Smooth muscle cell (in vitro differentiated cells): ENCODE data around the gene MAML3. TPM values are rescaled to one million over a fixed set of nuclear protein-coding genes. Genes with fewer than 3 reads are reported as not detected.
A peak's percentile ranks its signal among the peaks of the same experiment; 100 is the strongest.

ENCODE experiments used
- DNase-seq: peaks from one replicate; lab custom pipeline; 2025; ENCODE audit not compliant: unreplicated experiment; lab: John Stamatoyannopoulos, UW
- H2AFZ ChIP-seq: fragments of 200-600 bp; sonication (generic); 2 replicates; pipeline ENCODE4 v1.6.0; 2016; ENCODE audit warnings: antibody characterized with exemption, low read depth, mild to moderate bottlenecking
- H3F3A ChIP-seq: fragments of 200-600 bp; sonication (generic); 2 replicates; pipeline ENCODE4 v1.6.0; 2017; ENCODE audit warnings: antibody characterized with exemption, low read depth
- H3K27ac ChIP-seq: fragments of 200-600 bp; sonication (generic); 2 replicates; pipeline ENCODE4 v1.5.1; 2016; ENCODE audit warnings: low read depth, mild to moderate bottlenecking
- H3K27me3 ChIP-seq: fragments of 200-600 bp; sonication (generic); 2 replicates; pipeline ENCODE4 v1.6.1; 2016; ENCODE audit warnings: low read depth, mild to moderate bottlenecking
- H3K36me3 ChIP-seq: fragments of 200-600 bp; sonication (generic); 2 replicates; pipeline ENCODE4 v1.5.1; 2016; ENCODE audit warnings: low read depth
- H3K4me1 ChIP-seq: fragments of 200-600 bp; sonication (generic); 2 replicates; pipeline ENCODE4 v1.5.1; 2016; ENCODE audit warnings: low read depth
- H3K4me2 ChIP-seq: fragments of 200-600 bp; sonication (generic); 2 replicates; pipeline ENCODE4 v1.6.0; 2016; ENCODE audit warnings: mild to moderate bottlenecking
- H3K4me3 ChIP-seq: fragments of 200-600 bp; sonication (generic); 2 replicates; pipeline ENCODE4 v1.5.1; 2016; ENCODE audit warnings: mild to moderate bottlenecking
- H3K79me2 ChIP-seq: fragments of 200-600 bp; sonication (generic); 2 replicates; pipeline ENCODE4 v1.6.0; 2016; ENCODE audit warnings: low read depth, mild to moderate bottlenecking
- H3K9ac ChIP-seq: fragments of 200-600 bp; sonication (generic); 2 replicates; pipeline ENCODE4 v1.6.0; 2016; ENCODE audit warnings: low read depth
- H3K9me3 ChIP-seq: fragments of 200-600 bp; sonication (generic); replicated peaks from 2 replicates; pipeline ENCODE4 v1.5.1; 2016; ENCODE audit warnings: low read depth
- H4K20me1 ChIP-seq: fragments of 200-600 bp; sonication (generic); 2 replicates; pipeline ENCODE4 v1.6.0; 2016; ENCODE audit warnings: low read depth
- CTCF ChIP-seq: fragments of 200-600 bp; sonication (generic); IDR thresholded peaks from 2 replicates; pipeline ENCODE4 v1.5.1; 2017; ENCODE audit warnings: borderline replicate concordance, mild to moderate bottlenecking, antibody characterized with exemption; ENCODE audit not compliant: insufficient read depth, poor library complexity, severe bottlenecking
- WGBS: methylation state at CpG from one replicate; pipeline ENCODE4 v1.1.7; 2016; ENCODE audit warnings: low lambda C conversion rate; 5-methylcytosine and 5-hydroxymethylcytosine counted together
- polyA plus RNA-seq: library from polyadenylated mRNA; unstranded; fragments of >200 nt; fragmentation: Nextera tagmentation; extraction: Ambion mirVana; gene quantifications from 2 replicates; pipeline ENCODE4 v1.2.1, GENCODE V29; 2016
- total RNA-seq: library from RNA; depleted of rRNA; stranded (reverse); fragments of >200 nt; gene quantifications from 2 replicates; pipeline ENCODE4 v1.2.3, GENCODE V29; 2014

MAML3 gene
- total RNA-seq (12.4 and 12.6 TPM in 2 replicates), polyA plus RNA-seq (4.9 and 5.3 TPM in 2 replicates)

- peak; percentile 78 for DNase-seq
- Histone ChIP-seq H3F3A (peaks cover 27% of the 10 kb centered on the region), H3K4me3 (peak within 1 kb of the TSS; percentile 91), H3K9me3 (no peaks in the 10 kb centered on the region), H3K27me3 (no peaks in the 10 kb centered on the region), H3K4me2 (peak within 1 kb of the TSS; percentile 94), H3K27ac (peak within 1 kb of the TSS; percentile 94), H3K36me3 (no peaks in the 10 kb centered on the region), H3K4me1 (peaks cover 16% of the 10 kb centered on the region), H3K79me2 (peaks cover 11% of the 10 kb centered on the region), H4K20me1 (no peaks in the 10 kb centered on the region), H2AFZ (peak within 1 kb of the TSS; percentile 82), H3K9ac (peak within 1 kb of the TSS; percentile 92)
- TF ChIP-seq CTCF, result no peak
- WGBS, result 1% methylated on average over 53 of the region's 79 CpGs
These were observed at the start of gene MAML3 for GRCh38 chr4:140153718-140154571. Gene MAML3 (minus strand): TSS chr4:140154184. CDS start chr4:140153327, 857 bp downstream.

GRCh38 chr4:140198942-140199341 lies 45.0 kb upstream of the MAML3 start:
- H4K20me1 ChIP-seq, result no peaks in the 10 kb centered on the region
- H3K4me2 ChIP-seq, result no peak overlapping the region
- H3K79me2 ChIP-seq, result no peaks in the 10 kb centered on the region
- no peaks in the 10 kb centered on the region for H3F3A ChIP-seq
- no peaks in the 10 kb centered on the region for H3K36me3 ChIP-seq
- H3K27ac ChIP-seq, result no peak overlapping the region
- no peak overlapping the region for H3K9ac ChIP-seq
- no peak for DNase-seq
- WGBS, result 91% methylated on average over 1 of the region's 1 CpG
- TF ChIP-seq CTCF, result no peak
- H3K4me3 ChIP-seq, result no peak overlapping the region
- H3K4me1 ChIP-seq, result no peaks in the 10 kb centered on the region
- no peaks in the 10 kb centered on the region for H3K9me3 ChIP-seq
- H2AFZ ChIP-seq, result no peak overlapping the region
- no peaks in the 10 kb centered on the region for H3K27me3 ChIP-seq

- H3K27me3 ChIP-seq, result no peaks in the 10 kb centered on the region
- no peak overlapping the region for H3K9ac ChIP-seq
- H3K79me2 ChIP-seq, result no peaks in the 10 kb centered on the region
- no peaks in the 10 kb centered on the region for H3K36me3 ChIP-seq
- H3F3A ChIP-seq, result no peaks in the 10 kb centered on the region
- H3K4me3 ChIP-seq, result no peak overlapping the region
- H3K27ac ChIP-seq, result no peak overlapping the region
- no peak overlapping the region for H2AFZ ChIP-seq
- no peaks in the 10 kb centered on the region for H3K9me3 ChIP-seq
- TF ChIP-seq CTCF, result no peak
- DNase-seq, result no peak
- no peaks in the 10 kb centered on the region for H3K4me1 ChIP-seq
- WGBS, result 87% methylated on average over 6 of the region's 6 CpGs
- no peaks in the 10 kb centered on the region for H4K20me1 ChIP-seq
- no peak overlapping the region for H3K4me2 ChIP-seq
These were observed 41.8 kb upstream of the MAML3 start for GRCh38 chr4:140195806-140196205.
